ENCODE data around the gene EDIL3.

EDIL3 gene

GRCh38 chr5:84113246-84114105, 271.2 kb downstream of the EDIL3 start:
- ATAC-seq (ENCODE audit: low read depth) (no peak), DNase-seq (ENCODE audit: low spot score in 2 of 2) (no peak)
- H3K9me3 Mint-ChIP-seq: peaks cover 5% of the 10 kb centered on the region
- no peak overlapping the region for H3K4me3 Mint-ChIP-seq
- no peaks in the 10 kb centered on the region for H3K4me1 Mint-ChIP-seq
- H3K36me3 Mint-ChIP-seq: no peaks in the 10 kb centered on the region
- no peak overlapping the region for H3K27ac Mint-ChIP-seq
- no peaks in the 10 kb centered on the region for H3K27me3 Mint-ChIP-seq

GRCh38 chr5:84092738-84093137, 291.9 kb downstream of the EDIL3 start:
- H3K4me3 Mint-ChIP-seq: no peak overlapping the region
- H3K36me3 Mint-ChIP-seq: no peaks in the 10 kb centered on the region
- no peak overlapping the region for H3K27ac Mint-ChIP-seq
- no peaks in the 10 kb centered on the region for H3K4me1 Mint-ChIP-seq
- no peaks in the 10 kb centered on the region for H3K9me3 Mint-ChIP-seq
- ATAC-seq (ENCODE audit: low read depth) (no peak), DNase-seq (ENCODE audit: low spot score in 2 of 2) (no peak)
- no peaks in the 10 kb centered on the region for H3K27me3 Mint-ChIP-seq

- no peak for ATAC-seq (ENCODE audit: low read depth)
- DNase-seq (ENCODE audit: low spot score in 2 of 2): no peak
- Mint-ChIP-seq H3K9me3 (no peaks in the 10 kb centered on the region), H3K27me3 (no peaks in the 10 kb centered on the region), H3K4me1 (no peaks in the 10 kb centered on the region), H3K4me3 (no peak overlapping the region), H3K27ac (no peak overlapping the region), H3K36me3 (no peaks in the 10 kb centered on the region)
Measured at GRCh38 chr5:84091127-84091799, 293.4 kb downstream of the EDIL3 start.

GRCh38 chr5:84088996-84089395, 295.7 kb downstream of the EDIL3 start:
- no peaks in the 10 kb centered on the region for H3K4me1 Mint-ChIP-seq
- no peaks in the 10 kb centered on the region for H3K27me3 Mint-ChIP-seq
- DNase-seq (ENCODE audit: low spot score in 2 of 2) (no peak), ATAC-seq (ENCODE audit: low read depth) (no peak)
- H3K27ac Mint-ChIP-seq: no peak overlapping the region
- H3K9me3 Mint-ChIP-seq: no peaks in the 10 kb centered on the region
- no peak overlapping the region for H3K4me3 Mint-ChIP-seq
- no peaks in the 10 kb centered on the region for H3K36me3 Mint-ChIP-seq

GRCh38 chr5:84086511-84086910, 298.2 kb downstream of the EDIL3 start:
- Mint-ChIP-seq H3K9me3 (no peaks in the 10 kb centered on the region), H3K4me1 (no peaks in the 10 kb centered on the region), H3K27ac (no peak overlapping the region), H3K36me3 (no peaks in the 10 kb centered on the region), H3K4me3 (no peak overlapping the region), H3K27me3 (no peaks in the 10 kb centered on the region)
- no peak for ATAC-seq (ENCODE audit: low read depth)
- no peak for DNase-seq (ENCODE audit: low spot score in 2 of 2)

DNA sequence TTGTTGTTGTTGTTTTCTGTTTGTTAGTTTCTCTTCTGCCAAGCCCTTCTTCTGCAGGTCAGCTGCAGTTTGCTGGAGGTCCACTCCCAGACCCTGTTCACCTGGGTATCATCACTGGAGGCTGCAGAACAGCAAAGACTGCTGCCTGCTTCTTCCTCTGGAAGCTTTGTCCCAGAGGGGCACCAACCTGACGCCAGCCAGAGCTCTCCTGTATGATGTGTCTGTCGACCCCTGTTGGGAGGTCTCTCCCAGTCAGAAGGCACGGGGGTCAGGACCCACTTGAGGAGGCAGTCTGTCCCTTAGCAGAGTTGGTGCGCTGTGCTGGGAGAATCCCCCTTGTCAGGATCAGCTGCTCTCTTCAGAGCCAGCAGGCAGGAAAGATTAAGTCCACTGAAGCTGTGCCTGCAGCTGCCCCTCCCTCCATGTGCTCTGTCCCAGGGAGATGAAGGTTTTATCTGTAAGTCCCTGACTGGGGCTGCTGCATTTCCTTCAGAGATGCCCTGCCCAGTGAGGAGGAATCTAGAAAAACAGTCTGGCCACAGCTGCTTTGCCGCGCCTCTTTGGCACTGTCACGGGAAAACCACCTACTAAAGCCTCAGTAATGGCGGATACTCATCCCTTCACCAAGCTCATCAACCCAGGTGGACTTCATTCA, 299.2 kb downstream of the EDIL3 start:
- Mint-ChIP-seq H3K27ac (no peak overlapping the region), H3K4me1 (no peaks in the 10 kb centered on the region), H3K9me3 (no peaks in the 10 kb centered on the region)

DNA sequence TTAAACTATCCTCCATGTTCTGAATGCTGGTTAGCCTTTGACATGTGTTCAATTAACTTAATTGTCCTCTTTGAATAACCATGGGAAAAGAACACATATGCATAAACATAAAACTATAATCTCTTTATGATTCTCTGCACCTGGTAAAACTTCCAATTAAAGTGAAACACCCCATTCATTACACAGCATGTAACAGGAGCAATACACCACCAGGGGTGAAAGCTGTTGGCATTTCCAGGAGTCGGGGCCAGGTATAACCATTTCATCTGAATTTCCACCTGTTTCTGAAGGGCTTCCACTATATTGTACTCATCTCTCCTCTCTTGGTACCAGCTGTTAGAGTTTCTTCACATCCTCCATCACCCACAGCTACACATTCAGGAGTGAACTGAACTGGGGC, 303.8 kb downstream of the EDIL3 start:
- no peaks in the 10 kb centered on the region for H3K36me3 Mint-ChIP-seq
- no peaks in the 10 kb centered on the region for H3K4me1 Mint-ChIP-seq
- DNase-seq (ENCODE audit: low spot score in 2 of 2) (no peak), ATAC-seq (ENCODE audit: low read depth) (no peak)
- H3K27me3 Mint-ChIP-seq: no peaks in the 10 kb centered on the region
- H3K27ac Mint-ChIP-seq: no peak overlapping the region
- H3K9me3 Mint-ChIP-seq: peaks cover 3% of the 10 kb centered on the region
- no peak overlapping the region for H3K4me3 Mint-ChIP-seq

More for the DNA sequence above, 299.2 kb downstream of the EDIL3 start:
- ATAC-seq (ENCODE audit: low read depth): no peak
- Mint-ChIP-seq H3K36me3 (no peaks in the 10 kb centered on the region), H3K27me3 (no peaks in the 10 kb centered on the region), H3K4me3 (no peak overlapping the region)
- DNase-seq (ENCODE audit: low spot score in 2 of 2): no peak

- H3K9me3 Mint-ChIP-seq: no peaks in the 10 kb centered on the region
- H3K4me1 Mint-ChIP-seq: no peaks in the 10 kb centered on the region
- no peaks in the 10 kb centered on the region for H3K27me3 Mint-ChIP-seq
- no peaks in the 10 kb centered on the region for H3K36me3 Mint-ChIP-seq
- H3K4me3 Mint-ChIP-seq: no peak overlapping the region
- DNase-seq (ENCODE audit: low spot score in 2 of 2): no peak
- no peak overlapping the region for H3K27ac Mint-ChIP-seq
- ATAC-seq (ENCODE audit: low read depth): no peak
Measured at GRCh38 chr5:84072339-84072738, 312.3 kb downstream of the EDIL3 start.

- Mint-ChIP-seq H3K4me3 (no peak overlapping the region), H3K4me1 (no peaks in the 10 kb centered on the region), H3K27me3 (no peaks in the 10 kb centered on the region), H3K9me3 (no peaks in the 10 kb centered on the region), H3K27ac (no peak overlapping the region), H3K36me3 (no peaks in the 10 kb centered on the region)
- DNase-seq (ENCODE audit: low spot score in 2 of 2) (no peak), ATAC-seq (ENCODE audit: low read depth) (no peak)
Measured at GRCh38 chr5:84069608-84070179, 315.0 kb downstream of the EDIL3 start.

DNA sequence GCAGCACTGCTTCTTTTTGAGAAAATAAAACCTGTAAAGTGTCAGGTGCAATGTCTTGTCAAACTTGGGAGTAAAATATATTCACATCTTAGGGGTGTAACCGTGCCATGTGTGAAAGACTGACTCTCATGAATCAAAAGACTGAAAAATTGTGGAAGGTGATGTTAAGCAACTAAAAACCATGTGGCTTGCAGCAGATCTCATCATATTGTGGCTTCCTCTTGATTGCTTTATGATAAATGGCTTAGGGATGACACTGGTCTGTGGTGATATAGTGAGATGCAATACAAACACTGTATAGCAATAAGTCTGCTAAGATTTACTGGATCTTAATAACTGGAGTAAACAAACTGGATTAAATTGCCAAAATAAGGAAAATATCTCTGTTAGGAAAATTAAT, 321.6 kb downstream of the EDIL3 start:
- no peak for DNase-seq (ENCODE audit: low spot score in 2 of 2)
- Mint-ChIP-seq H3K27ac (no peak overlapping the region), H3K4me1 (no peaks in the 10 kb centered on the region), H3K4me3 (no peak overlapping the region), H3K9me3 (no peaks in the 10 kb centered on the region), H3K36me3 (no peaks in the 10 kb centered on the region), H3K27me3 (no peaks in the 10 kb centered on the region)
- no peak for ATAC-seq (ENCODE audit: low read depth)

GRCh38 chr5:84059672-84060071, 325.0 kb downstream of the EDIL3 start:
- H3K27ac Mint-ChIP-seq: no peak overlapping the region
- H3K4me3 Mint-ChIP-seq: no peak overlapping the region

GRCh38 chr5:84058561-84058960, 326.1 kb downstream of the EDIL3 start:
- H3K4me3 Mint-ChIP-seq: no peak overlapping the region
- no peaks in the 10 kb centered on the region for H3K36me3 Mint-ChIP-seq
- H3K4me1 Mint-ChIP-seq: no peaks in the 10 kb centered on the region
- H3K27ac Mint-ChIP-seq: no peak overlapping the region
- DNase-seq (ENCODE audit: low spot score in 2 of 2): no peak
- H3K9me3 Mint-ChIP-seq: no peaks in the 10 kb centered on the region
- H3K27me3 Mint-ChIP-seq: no peaks in the 10 kb centered on the region
- ATAC-seq (ENCODE audit: low read depth): no peak

More at GRCh38 chr5:84059672-84060071, 325.0 kb downstream of the EDIL3 start:
- DNase-seq (ENCODE audit: low spot score in 2 of 2): no peak
- ATAC-seq (ENCODE audit: low read depth): no peak
- Mint-ChIP-seq H3K9me3 (no peaks in the 10 kb centered on the region), H3K27me3 (no peaks in the 10 kb centered on the region), H3K4me1 (no peaks in the 10 kb centered on the region), H3K36me3 (no peaks in the 10 kb centered on the region)

DNA sequence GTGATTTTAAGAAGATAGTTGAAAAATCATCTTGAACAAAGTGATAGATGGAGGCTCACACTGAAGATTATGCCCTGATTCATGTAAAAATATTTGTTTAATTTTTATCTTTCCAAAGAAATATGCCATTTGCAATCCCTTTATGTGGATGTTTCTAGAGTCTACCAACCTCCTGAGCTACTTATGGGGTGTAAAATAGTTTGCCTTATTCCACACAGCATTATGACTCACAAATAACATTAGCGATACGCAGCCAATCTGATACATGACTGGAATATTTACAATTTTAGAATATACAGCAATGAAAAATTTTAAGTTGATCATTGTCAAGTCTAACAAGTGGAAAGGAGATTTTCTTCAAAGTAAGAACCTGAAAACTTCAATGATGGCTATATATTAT, 327.5 kb downstream of the EDIL3 start:
- Mint-ChIP-seq H3K36me3 (no peaks in the 10 kb centered on the region), H3K27me3 (no peaks in the 10 kb centered on the region), H3K4me1 (no peaks in the 10 kb centered on the region), H3K27ac (no peak overlapping the region), H3K9me3 (no peaks in the 10 kb centered on the region), H3K4me3 (no peak overlapping the region)
- DNase-seq (ENCODE audit: low spot score in 2 of 2): no peak
- no peak for ATAC-seq (ENCODE audit: low read depth)

DNA sequence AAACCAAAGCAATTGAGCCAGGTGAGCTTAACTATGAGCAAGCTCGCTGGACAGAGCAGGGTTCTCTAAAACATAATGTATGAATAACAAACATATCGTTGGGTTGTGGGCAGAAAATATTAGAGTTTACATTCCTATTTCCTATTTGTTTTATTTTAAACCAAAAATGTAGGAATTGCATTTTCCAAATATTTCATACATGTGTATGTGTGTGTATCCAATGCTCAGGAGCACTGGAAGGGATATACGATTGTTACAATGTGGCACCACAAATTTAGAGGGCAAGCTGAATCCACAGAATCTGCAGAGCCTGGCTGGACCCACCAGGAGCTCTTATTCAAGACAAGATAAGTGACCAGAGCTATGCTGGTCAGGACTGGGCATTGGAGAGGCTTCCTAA, 338.7 kb downstream of the EDIL3 start:
- ATAC-seq (ENCODE audit: low read depth) (no peak), DNase-seq (ENCODE audit: low spot score in 2 of 2) (no peak)
- peaks cover 3% of the 10 kb centered on the region for H3K9me3 Mint-ChIP-seq

More for the DNA sequence above, 338.7 kb downstream of the EDIL3 start:
- Mint-ChIP-seq H3K4me1 (no peaks in the 10 kb centered on the region), H3K27me3 (no peaks in the 10 kb centered on the region), H3K4me3 (no peak overlapping the region), H3K36me3 (no peaks in the 10 kb centered on the region), H3K27ac (no peak overlapping the region)
